ENCODE measurements around the gene NPPC.

DNA sequence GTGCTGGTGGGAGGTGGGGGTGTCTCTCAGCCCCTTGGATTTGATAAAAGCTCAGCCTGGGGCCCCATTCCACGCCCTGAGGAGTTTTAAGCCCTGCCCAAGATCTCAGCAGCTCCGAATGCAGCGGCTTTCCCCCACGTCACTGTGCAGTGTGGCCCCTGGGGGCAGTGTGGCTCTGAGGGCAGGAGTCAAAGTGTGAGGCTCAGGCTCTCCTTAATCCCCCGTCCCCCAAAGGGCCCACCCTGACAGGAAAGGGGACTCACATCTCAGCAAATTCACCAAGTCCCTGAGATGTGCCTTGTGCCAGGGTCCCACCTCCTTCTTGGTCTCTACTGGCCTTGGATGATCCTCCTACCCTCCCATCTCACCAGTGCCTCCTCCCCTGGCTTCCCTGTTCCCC, 25.2 kb downstream of the NPPC start:
- TF ChIP-seq, protein P1, sequence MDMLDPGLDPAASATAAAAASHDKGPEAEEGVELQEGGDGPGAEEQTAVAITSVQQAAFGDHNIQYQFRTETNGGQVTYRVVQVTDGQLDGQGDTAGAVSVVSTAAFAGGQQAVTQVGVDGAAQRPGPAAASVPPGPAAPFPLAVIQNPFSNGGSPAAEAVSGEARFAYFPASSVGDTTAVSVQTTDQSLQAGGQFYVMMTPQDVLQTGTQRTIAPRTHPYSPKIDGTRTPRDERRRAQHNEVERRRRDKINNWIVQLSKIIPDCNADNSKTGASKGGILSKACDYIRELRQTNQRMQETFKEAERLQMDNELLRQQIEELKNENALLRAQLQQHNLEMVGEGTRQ (IDR thresholded peaks at IDR 0.05; ENCODE audit: low read length), result no peak
- TF ChIP-seq CEBPB (IDR thresholded peaks at IDR 0.05; ENCODE audit: low read depth, low read length) (no peak), POLR2AphosphoS5 (IDR thresholded peaks at IDR 0.05; ENCODE audit: low read depth, low read length) (no peak), RBBP5 (IDR thresholded peaks at IDR 0.05; ENCODE audit: borderline replicate concordance, low read depth, low read length) (no peak), CREB1 (IDR thresholded peaks at IDR 0.05) (peak; percentile 54; the same call in 1 of the 2 replicates)
- TF ChIP-seq, protein P2, sequence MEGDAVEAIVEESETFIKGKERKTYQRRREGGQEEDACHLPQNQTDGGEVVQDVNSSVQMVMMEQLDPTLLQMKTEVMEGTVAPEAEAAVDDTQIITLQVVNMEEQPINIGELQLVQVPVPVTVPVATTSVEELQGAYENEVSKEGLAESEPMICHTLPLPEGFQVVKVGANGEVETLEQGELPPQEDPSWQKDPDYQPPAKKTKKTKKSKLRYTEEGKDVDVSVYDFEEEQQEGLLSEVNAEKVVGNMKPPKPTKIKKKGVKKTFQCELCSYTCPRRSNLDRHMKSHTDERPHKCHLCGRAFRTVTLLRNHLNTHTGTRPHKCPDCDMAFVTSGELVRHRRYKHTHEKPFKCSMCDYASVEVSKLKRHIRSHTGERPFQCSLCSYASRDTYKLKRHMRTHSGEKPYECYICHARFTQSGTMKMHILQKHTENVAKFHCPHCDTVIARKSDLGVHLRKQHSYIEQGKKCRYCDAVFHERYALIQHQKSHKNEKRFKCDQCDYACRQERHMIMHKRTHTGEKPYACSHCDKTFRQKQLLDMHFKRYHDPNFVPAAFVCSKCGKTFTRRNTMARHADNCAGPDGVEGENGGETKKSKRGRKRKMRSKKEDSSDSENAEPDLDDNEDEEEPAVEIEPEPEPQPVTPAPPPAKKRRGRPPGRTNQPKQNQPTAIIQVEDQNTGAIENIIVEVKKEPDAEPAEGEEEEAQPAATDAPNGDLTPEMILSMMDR (IDR thresholded peaks at IDR 0.05; ENCODE audit: control extremely low read depth in 1 of 3, insufficient read depth in 1 of 3, low read depth in 1 of 3, low read length in 3 of 3), result peak; percentile 49 to 72 (median 58)

Data from H1 (cell line).